Measurements from ENCODE around the gene NOC2L. TPM values are rescaled to one million over a fixed set of nuclear protein-coding genes. Genes with fewer than 3 reads are reported as not detected.

The NOC2L gene
- total RNA-seq, 2 experiments from 2014 or later = 180 to 192 TPM

- ChIA-PET CTCF (interaction anchor here (0.6 to 1.3 kb wide), 7 partner anchors 8 to 60 kb away, joined by 3 to 5 read pairs (median 3); no protein-coding TSS in a partner anchor), POLR2A (interaction anchor here (1.1 kb wide), 1 partner anchor 16 kb away, joined by 4 read pairs; no protein-coding TSS in a partner anchor)
Measured at GRCh38 chr1:966704-967300, 7.7 kb upstream of the NOC2L start.

GRCh38 chr1:966135-966703 is 7.2 kb upstream of the NOC2L start, which contains the start of gene PLEKHN1:
PLEKHN1 (plus strand) TSS chr1:966482; CDS start chr1:966532, 50 bp downstream.
- ChIA-PET CTCF (interaction anchor here (0.8 to 1.3 kb wide), 7 partner anchors 8 to 60 kb away, joined by 3 to 5 read pairs (median 3); no protein-coding TSS in a partner anchor), POLR2A (interaction anchor here (1.1 kb wide), 1 partner anchor 17 kb away, joined by 4 read pairs; no protein-coding TSS in a partner anchor)

DNA sequence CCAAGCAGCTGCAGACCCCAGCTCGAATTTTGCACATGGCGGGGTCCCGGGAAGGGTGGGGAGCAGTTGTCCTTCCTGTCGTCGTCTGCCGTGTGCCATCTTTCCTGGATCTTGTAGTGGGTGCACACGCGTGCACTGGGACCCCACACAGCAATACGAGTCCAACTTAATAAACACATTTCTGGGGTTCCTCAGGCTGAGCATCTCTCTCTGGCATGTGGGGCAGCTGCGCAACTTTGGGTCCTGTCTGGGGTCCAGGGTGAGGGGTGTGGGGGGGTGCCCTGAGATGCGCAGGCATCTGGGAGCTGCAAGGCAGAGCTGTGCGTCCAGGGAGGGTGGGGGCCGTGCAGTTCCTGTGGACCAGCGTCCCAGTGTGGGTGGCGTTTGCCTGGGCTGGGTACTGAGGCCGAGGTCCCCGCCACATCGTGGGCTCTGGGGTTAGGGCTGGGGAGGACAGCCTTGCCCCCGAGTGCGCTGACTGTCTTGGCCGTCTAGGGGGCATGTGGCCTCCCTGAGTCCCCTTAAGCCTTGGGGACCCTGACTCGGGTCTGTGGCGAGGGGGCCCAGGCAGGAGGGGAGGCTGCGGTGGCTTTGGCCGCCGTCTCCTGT is 6.6 kb upstream of the NOC2L start:
- CTCF ChIA-PET = interaction anchor here (0.9 kb wide), 1 partner anchor 49 kb away, joined by 3 read pairs; no protein-coding TSS in a partner anchor
- POLR2A ChIA-PET = interaction anchor here (0.8 kb wide), 1 partner anchor 10 kb away, joined by 3 read pairs; no protein-coding TSS in a partner anchor

- CTCF ChIA-PET = interaction anchor here (0.9 kb wide), 1 partner anchor 50 kb away, joined by 3 read pairs; no protein-coding TSS in a partner anchor
- POLR2A ChIA-PET = interaction anchor here (0.8 kb wide), 1 partner anchor 10 kb away, joined by 3 read pairs; no protein-coding TSS in a partner anchor
Measured at GRCh38 chr1:964691-965525, 5.9 kb upstream of the NOC2L start.

- POLR2A ChIA-PET = no interaction called here
- CTCF ChIA-PET = interaction anchor here (1.0 kb wide), 1 partner anchor 21 kb away, joined by 3 read pairs; no protein-coding TSS in a partner anchor
Measured at GRCh38 chr1:963746-964525, 4.9 kb upstream of the NOC2L start.

DNA sequence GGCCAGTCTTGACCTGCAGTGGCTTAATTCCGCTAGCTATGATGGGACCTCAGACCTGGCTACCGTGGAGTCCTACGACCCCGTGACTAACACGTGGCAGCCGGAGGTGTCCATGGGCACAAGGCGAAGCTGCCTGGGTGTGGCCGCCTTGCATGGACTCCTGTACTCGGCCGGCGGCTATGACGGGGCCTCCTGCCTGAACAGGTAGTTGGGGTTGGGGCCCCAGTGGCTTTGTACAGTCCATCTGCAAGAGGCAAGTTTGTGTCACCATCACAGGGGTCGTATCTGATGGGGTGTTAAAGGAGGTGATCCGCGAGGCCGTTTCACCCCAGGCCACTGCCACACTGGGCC is 4.2 kb upstream of the NOC2L start:
- CTCF ChIA-PET = interaction anchor here (1.0 kb wide), 1 partner anchor 21 kb away, joined by 3 read pairs; no protein-coding TSS in a partner anchor
- POLR2A ChIA-PET = no interaction called here

GRCh38 chr1:962381-963300 is 3.6 kb upstream of the NOC2L start:
- ChIA-PET CTCF (interaction anchor here (1.0 kb wide), 1 partner anchor 22 kb away, joined by 3 read pairs; no protein-coding TSS in a partner anchor), POLR2A (no interaction called here)

DNA sequence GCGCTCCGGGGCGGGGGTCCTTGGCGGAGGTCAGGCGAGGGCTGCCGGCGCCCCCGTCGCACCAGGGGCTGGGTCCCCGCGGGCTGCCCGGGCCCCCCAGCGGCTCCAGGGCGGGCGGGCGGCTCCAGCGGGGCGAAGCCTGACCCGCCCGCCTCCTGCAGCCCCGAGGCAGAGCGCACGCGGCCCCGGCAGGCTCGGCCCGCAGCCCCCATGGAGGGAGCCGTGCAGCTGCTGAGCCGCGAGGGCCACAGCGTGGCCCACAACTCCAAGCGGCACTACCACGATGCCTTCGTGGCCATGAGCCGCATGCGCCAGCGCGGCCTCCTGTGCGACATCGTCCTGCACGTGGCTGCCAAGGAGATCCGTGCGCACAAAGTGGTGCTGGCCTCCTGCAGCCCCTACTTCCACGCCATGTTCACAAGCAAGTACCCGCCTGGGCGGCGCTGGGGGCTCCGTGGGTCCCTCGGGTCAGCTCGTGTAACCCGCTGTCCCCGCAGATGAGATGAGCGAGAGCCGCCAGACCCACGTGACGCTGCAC is 2.1 kb upstream of the NOC2L start:
- ChIA-PET CTCF (no interaction called here), POLR2A (no interaction called here)

DNA sequence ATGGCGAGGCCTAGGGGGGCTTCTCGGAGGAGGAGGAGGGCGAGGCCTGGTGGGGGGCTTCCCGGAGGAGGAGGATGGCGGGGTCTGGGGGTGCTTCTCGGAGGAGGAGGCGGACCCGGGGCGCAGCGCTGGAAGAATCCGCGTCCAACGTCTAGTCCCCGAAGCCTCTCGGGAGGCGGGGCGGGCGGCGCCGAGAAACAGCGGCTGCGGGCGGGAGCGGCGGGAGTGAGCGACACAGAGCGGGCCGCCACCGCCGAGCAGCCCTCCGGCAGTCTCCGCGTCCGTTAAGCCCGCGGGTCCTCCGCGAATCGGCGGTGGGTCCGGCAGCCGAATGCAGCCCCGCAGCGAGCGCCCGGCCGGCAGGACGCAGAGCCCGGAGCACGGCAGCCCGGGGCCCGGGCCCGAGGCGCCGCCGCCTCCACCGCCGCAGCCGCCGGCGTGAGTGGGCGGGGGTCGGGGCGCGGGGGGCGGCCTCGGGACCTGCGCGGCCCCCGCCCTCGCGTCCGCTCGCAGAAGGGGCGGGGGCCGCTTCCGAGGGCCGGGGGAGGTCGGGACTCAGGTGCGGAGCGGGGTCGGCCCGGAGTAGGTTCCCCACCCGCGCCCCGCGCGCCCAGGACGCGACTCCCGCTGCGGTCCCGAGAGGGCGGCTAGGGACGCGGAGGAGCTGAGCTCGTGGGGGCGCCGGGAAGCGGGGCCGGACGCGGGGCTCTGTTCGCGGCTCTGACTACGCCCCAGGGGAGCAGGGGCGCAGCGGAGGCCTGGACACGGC is 1.5 kb upstream of the NOC2L start, which contains the start of gene KLHL17:
Gene KLHL17, plus strand, starts transcription at position 222 of the 769 bp plus-strand sequence. Its CDS starts 110 bp downstream, at position 332.
- POLR2A ChIA-PET = no interaction called here
- CTCF ChIA-PET = no interaction called here

DNA sequence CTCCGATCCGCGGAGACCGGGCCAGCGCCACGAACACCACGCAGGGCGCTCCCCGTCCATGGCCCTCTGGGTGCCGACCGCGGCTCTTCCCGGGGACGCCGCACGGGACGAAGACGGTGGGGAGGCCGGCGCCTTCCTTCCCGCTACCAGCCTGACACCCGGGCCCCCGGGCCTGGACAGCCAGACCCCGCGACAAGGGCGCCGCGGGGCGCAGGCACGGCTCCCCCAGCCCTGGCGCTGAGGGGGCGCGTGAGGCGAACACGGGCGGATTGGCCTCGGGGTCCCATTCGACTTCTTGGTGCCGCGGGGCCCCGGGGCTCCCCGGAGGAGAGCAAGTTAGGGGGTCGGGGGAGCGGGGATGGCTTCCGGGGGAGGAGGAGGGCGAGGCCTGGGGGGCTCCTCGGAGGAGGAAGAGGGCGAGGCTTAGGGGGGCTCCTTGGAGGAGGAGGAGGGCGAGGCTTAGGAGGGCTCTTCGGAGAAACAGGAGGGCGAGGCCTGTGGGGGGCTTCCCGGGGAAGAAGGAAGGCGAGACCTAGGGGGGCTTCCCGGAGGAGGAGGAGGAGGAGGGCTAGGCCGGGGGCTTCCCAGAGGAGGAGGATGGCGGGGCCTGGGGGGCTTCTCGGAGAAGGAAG is 791 bp upstream of the NOC2L start:
- ChIA-PET POLR2A (interaction anchor here (0.6 kb wide), 1 partner anchor 248 kb away, joined by 3 read pairs; no protein-coding TSS in a partner anchor), CTCF (interaction anchor here (1.1 to 1.2 kb wide), 2 partner anchors 17 to 20 kb away, joined by 4 to 7 read pairs; no protein-coding TSS in a partner anchor)

- ChIA-PET POLR2A (no interaction called here), CTCF (interaction anchor here (0.9 kb wide), 1 partner anchor 28 kb away, joined by 3 read pairs; no protein-coding TSS in a partner anchor)
Measured at GRCh38 chr1:956636-957035, 2.4 kb downstream of the NOC2L start.

DNA sequence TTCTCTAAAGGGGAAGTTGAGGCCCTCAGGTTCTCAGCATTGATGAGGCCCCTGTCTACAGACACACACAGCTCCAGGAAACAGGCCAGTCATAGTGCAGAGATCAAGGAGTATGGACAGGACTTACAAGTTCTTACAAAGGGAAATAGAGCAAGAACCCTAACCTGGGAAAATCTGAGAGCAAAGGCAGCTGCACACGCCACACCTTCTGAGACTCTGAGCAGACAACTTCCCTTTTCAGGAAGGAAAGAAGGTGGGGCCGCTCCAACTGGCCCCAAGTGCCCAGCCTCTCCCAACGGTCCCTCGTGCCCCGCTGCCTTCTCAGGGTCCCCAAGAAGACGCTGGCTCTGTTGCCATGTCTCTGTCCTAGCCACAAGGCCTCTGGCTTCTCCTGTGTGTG is 3.6 kb downstream of the NOC2L start:
- CTCF ChIA-PET = interaction anchor here (0.6 to 1.5 kb wide), 2 partner anchors 12 to 29 kb away, joined by 3 to 5 read pairs; no protein-coding TSS in a partner anchor
- POLR2A ChIA-PET = interaction anchor here (0.6 to 1.1 kb wide), 3 partner anchors 10 to 17 kb away, joined by 3 read pairs; no protein-coding TSS in a partner anchor

DNA sequence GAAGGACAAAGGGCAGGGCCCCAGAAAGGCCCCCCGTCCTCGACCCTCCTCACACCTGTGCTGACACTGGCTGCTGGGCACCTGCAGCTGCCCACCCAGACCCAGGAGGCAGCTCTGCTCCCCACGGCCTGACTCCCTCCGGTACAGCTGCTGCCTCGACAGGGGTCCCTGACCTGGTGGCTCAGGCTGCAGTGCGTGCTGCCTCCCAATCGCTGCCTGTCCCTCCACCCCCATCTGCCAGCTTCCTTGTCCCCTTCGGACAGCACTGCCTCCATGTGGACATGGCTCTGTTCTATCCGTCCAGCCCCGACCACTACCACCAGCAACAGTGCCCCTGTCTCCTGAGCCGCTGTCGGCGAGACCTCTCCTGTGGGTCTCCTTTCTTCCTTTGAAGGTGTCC is 4.1 kb downstream of the NOC2L start:
- ChIA-PET CTCF (interaction anchor here (1.5 kb wide), 1 partner anchor 29 kb away, joined by 5 read pairs; no protein-coding TSS in a partner anchor), POLR2A (interaction anchor here (1.0 to 1.1 kb wide), 2 partner anchors 10 to 14 kb away, joined by 3 read pairs; no protein-coding TSS in a partner anchor)

DNA sequence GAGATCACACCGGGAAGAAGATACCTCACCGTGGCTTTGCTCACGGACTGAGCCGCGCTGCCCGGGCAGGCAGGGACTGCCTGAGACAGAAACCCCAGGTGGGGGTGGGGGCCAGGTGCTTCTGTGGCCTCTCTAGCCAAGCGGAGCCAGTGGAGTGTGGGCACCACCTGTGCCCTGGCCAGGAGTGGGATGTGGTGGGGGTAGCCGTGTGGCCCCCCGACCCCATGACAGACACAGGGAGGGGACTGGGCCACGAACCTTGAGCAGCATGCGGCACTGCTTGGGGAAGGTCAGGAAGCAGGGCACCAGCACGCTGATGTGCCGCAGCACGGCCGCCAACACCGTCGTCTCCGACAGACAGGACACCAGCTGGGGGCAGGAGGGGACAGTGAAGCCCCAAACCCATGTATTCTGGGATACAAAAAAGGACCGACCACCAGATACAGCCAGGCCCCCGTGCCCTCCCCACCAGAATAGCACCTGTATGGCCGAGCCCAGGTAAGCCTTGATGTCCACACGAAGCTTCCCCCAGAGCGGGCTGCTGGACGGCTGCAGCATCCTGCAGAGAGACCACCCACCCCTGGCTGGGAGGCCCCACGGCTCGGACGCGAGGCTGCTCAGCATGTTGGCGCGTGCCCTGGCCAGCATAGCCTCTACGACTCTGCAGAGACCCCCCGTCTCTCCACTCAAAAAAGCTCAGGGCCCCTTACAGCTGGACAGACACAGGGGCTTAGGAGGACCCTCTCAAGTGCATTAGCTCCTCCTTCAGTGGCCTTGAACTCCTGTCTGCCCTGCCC is 5.3 kb downstream of the NOC2L start:
- ChIA-PET CTCF (interaction anchor here (1.5 kb wide), 1 partner anchor 30 kb away, joined by 5 read pairs; no protein-coding TSS in a partner anchor), POLR2A (no interaction called here)

DNA sequence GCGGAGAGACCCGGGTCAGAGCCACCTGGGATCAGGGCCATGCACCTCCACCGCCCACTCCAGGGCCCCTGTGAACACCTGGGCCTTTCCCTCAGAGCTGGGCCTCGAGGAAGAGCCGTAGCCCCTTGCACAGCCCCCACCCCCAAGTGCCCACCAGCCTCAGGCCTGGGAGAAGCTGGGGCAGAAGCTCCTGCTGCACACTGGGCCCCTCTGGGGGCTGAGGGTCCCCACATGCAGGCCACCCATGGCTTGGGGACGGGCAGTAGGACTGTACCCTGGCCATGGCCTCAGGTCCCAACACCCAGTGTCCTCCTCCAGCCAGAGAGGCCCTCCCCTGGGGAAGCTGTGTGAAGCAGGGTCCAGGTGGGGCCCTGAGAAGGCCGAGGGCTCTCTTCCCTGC is 6.5 kb downstream of the NOC2L start:
- ChIA-PET CTCF (interaction anchor here (1.7 kb wide), 1 partner anchor 10 kb away, joined by 4 read pairs; no protein-coding TSS in a partner anchor), POLR2A (interaction anchor here (0.6 kb wide), 1 partner anchor 9 kb away, joined by 10 read pairs; no protein-coding TSS in a partner anchor)
